Thoracic aorta (tissue), 2 donors: Measurements from ENCODE around the gene GABRA6. TPM values are rescaled to one million over a fixed set of nuclear protein-coding genes. Genes with fewer than 3 reads are reported as not detected.

ENCODE experiments used
- ATAC-seq: fragments of 150-250 bp; one replicate; pipeline ENCODE4 v1.8.0; 2017; ENCODE audit warnings: low read depth; ENCODE audit not compliant: insufficient number of reproducible peaks, low FRiP score
- DNase-seq: peaks from one replicate; pipeline ENCODE4 v3.0.0-alpha.2; 2020; ENCODE audit warnings: low spot score
- H3K27ac ChIP-seq, 2 donors: fragments of 200-600 bp; sonication (generic); 1 replicate in 1 of 2; 2 replicates in 1 of 2; pipeline ENCODE4 v1.5.1; 2016; ENCODE audit warnings: mild to moderate bottlenecking in 2 of 2, moderate library complexity in 2 of 2
- H3K27me3 ChIP-seq: fragments of 200-600 bp; sonication (generic); replicated peaks from 2 replicates; pipeline ENCODE4 v1.6.0; 2016; ENCODE audit warnings: mild to moderate bottlenecking; ENCODE audit not compliant: insufficient read depth
- H3K36me3 ChIP-seq: fragments of 200-600 bp; sonication (generic); one replicate; pipeline ENCODE4 v1.5.1; 2016
- H3K4me1 ChIP-seq, 2 donors: fragments of 200-600 bp; sonication (generic); 1 replicate in 1 of 2; 2 replicates in 1 of 2; pipeline versions ENCODE4 v1.5.1 to v1.6.0; 2016; ENCODE audit warnings: low read depth in 2 of 2, mild to moderate bottlenecking in 1 of 2; ENCODE audit not compliant: control insufficient read depth in 1 of 2
- H3K4me3 ChIP-seq: fragments of 200-600 bp; sonication (generic); 2 replicates; pipeline ENCODE4 v1.5.1; 2016; ENCODE audit warnings: mild to moderate bottlenecking
- H3K9me3 ChIP-seq: fragments of 200-600 bp; sonication (generic); 2 replicates; pipeline ENCODE4 v1.5.1; 2016
- CTCF ChIP-seq: fragments of 200-600 bp; sonication (generic); IDR thresholded peaks from one replicate; pipeline ENCODE4 v1.5.1; 2019; ENCODE audit warnings: antibody characterized with exemption
- total RNA-seq, 2 donors: library from RNA; depleted of rRNA; stranded (reverse); fragments of >200 nt; gene quantifications; one replicate each; pipeline versions ENCODE4 v1.1.0 to v1.2.3, GENCODE V29; 2016

Gene GABRA6
- total RNA-seq, 2 donors from 2014 or later, result not detected

- H3K27ac ChIP-seq, result no peak overlapping the region
- no peaks in the 10 kb centered on the region for H3K27me3 ChIP-seq
- H3K4me3 ChIP-seq, result no peak overlapping the region
- no peak for DNase-seq
- no peaks in the 10 kb centered on the region for H3K36me3 ChIP-seq
- H3K4me1 ChIP-seq, result no peaks in the 10 kb centered on the region
- ATAC-seq, result no peak
- TF ChIP-seq CTCF, result no peak
- H3K9me3 ChIP-seq, result no peaks in the 10 kb centered on the region
Observed at GRCh38 chr5:161740433-161740832, 54.9 kb downstream of the GABRA6 start.

- H3K9me3 ChIP-seq, result no peaks in the 10 kb centered on the region
Observed at GRCh38 chr5:161744276-161744675, 58.8 kb downstream of the GABRA6 start.

GRCh38 chr5:161745392-161745791 is 59.9 kb downstream of the GABRA6 start:
- DNase-seq (no peak), ATAC-seq (no peak)
- Histone ChIP-seq H3K9me3 (no peaks in the 10 kb centered on the region), H3K4me3 (no peak overlapping the region), H3K27me3 (no peaks in the 10 kb centered on the region), H3K4me1 (no peaks in the 10 kb centered on the region), H3K36me3 (no peaks in the 10 kb centered on the region), H3K27ac (no peak overlapping the region)
- TF ChIP-seq CTCF, result no peak

More at GRCh38 chr5:161744276-161744675, 58.8 kb downstream of the GABRA6 start:
- Histone ChIP-seq H3K4me1 (no peaks in the 10 kb centered on the region), H3K4me3 (no peak overlapping the region), H3K36me3 (no peaks in the 10 kb centered on the region), H3K27ac (no peak overlapping the region), H3K27me3 (no peaks in the 10 kb centered on the region)
- no peak for TF ChIP-seq CTCF
- no peak for ATAC-seq
- DNase-seq, result no peak

- DNase-seq (no peak), ATAC-seq (no peak)
- no peak for TF ChIP-seq CTCF
- H3K27me3 ChIP-seq, result no peaks in the 10 kb centered on the region
- H3K4me3 ChIP-seq, result no peak overlapping the region
- no peaks in the 10 kb centered on the region for H3K9me3 ChIP-seq
- H3K4me1 ChIP-seq, result no peaks in the 10 kb centered on the region
- no peaks in the 10 kb centered on the region for H3K36me3 ChIP-seq
- H3K27ac ChIP-seq, result no peak overlapping the region
Observed at GRCh38 chr5:161751265-161751664, 65.7 kb downstream of the GABRA6 start.

Other genes with a start within 250 kb of the GABRA6 start
- gene GABRB2, start 139.0 kb upstream of the GABRA6 start, total RNA-seq, result under 1 TPM; 0.27 to 0.78 TPM
- gene GABRA1, start 162.4 kb downstream of the GABRA6 start, total RNA-seq, result not detected